HL-60 (cell line): Measurements from ENCODE around the gene ARID1B.

ENCODE experiments used
- CTCF ChIP-seq: IDR thresholded peaks from one replicate; pipeline ENCODE4 v1.5.1; 2011; ENCODE audit warnings: low read length, control low read depth, inconsistent platforms; ENCODE audit not compliant: insufficient read depth
- GABPA ChIP-seq: IDR thresholded peaks from 2 replicates; pipeline ENCODE4 v1.6.1; 2012; ENCODE audit warnings: low read depth

GRCh38 chr6:157032923-157033322 is 255.7 kb downstream of the ARID1B start:
- no peak for TF ChIP-seq CTCF
- no peak for TF ChIP-seq GABPA
